CD4-positive, alpha-beta memory T cell (primary cell): ENCODE results near the gene TUBA1B. TPM values are rescaled to one million over a fixed set of nuclear protein-coding genes. Genes with fewer than 3 reads are reported as not detected.

Source experiments
- polyA plus RNA-seq, 2 donors: library from polyadenylated mRNA; unstranded; fragments of 300-500 nt; fragmentation: Illumina TruSeq; gene quantifications; one replicate each; pipeline ENCODE4 v1.2.3, GENCODE V29; 2021
- total RNA-seq, 2 experiments: library from RNA; stranded (reverse); gene quantifications; one replicate each; pipeline ENCODE4 v1.2.3, GENCODE V29; 2021

TUBA1B gene
- total and polyA plus RNA-seq, 4 experiments from 2014 or later = 332 to 573 (median 386) TPM

Other genes with a start within 250 kb of the TUBA1B start
- 10 to 100 TPM; 77.7 to 81.1 TPM for gene FKBP11, start 205.9 kb downstream of the TUBA1B start, total RNA-seq
- gene FKBP11, start 205.9 kb downstream of the TUBA1B start, polyA plus RNA-seq = 100 to 1,000 TPM; 212 to 238 TPM
- gene ARF3, start 173.9 kb downstream of the TUBA1B start, total RNA-seq = 10 to 100 TPM; 69.8 to 77.5 TPM
- gene ARF3, start 173.9 kb downstream of the TUBA1B start, polyA plus RNA-seq = 10 to 100 TPM; 22.6 to 31.2 TPM
- 10 to 100 TPM; 12.9 to 13.0 TPM for gene WNT10B, start 159.7 kb downstream of the TUBA1B start, total RNA-seq
- gene WNT10B, start 159.7 kb downstream of the TUBA1B start, polyA plus RNA-seq = under 1 TPM; 0.56 to 0.72 TPM
- 1 to 10 TPM; 1.8 to 2.8 TPM for gene WNT1, start 153.1 kb downstream of the TUBA1B start, total RNA-seq
- gene WNT1, start 153.1 kb downstream of the TUBA1B start, polyA plus RNA-seq = 1 to 10 TPM in 1 of 2 donors, under 1 TPM in 1; 0.55 to 1.1 TPM
- not detected for gene DDN, start 132.0 kb downstream of the TUBA1B start, total RNA-seq
- not detected for gene DDN, start 132.0 kb downstream of the TUBA1B start, polyA plus RNA-seq
- 10 to 100 TPM; 48.9 to 53.7 TPM for gene PRKAG1, start 112.6 kb downstream of the TUBA1B start, total RNA-seq
- 10 to 100 TPM; 47.8 to 50.3 TPM for gene PRKAG1, start 112.6 kb downstream of the TUBA1B start, polyA plus RNA-seq
- 100 to 1,000 TPM; 133 to 159 TPM for gene KMT2D, start 70.6 kb downstream of the TUBA1B start, total RNA-seq
- 10 to 100 TPM in 1 of 2 donors, under 1 TPM in 1; 0.16 to 26.7 TPM for gene KMT2D, start 70.6 kb downstream of the TUBA1B start, polyA plus RNA-seq
- gene RHEBL1, start 61.4 kb downstream of the TUBA1B start, total RNA-seq = 1 to 10 TPM; 2.7 to 2.9 TPM
- gene RHEBL1, start 61.4 kb downstream of the TUBA1B start, polyA plus RNA-seq = 10 to 100 TPM in 1 of 2 donors, 1 to 10 TPM in 1; 9.2 to 10.5 TPM
- gene DHH, start 36.6 kb downstream of the TUBA1B start, total RNA-seq = under 1 TPM; 0.35 to 0.44 TPM
- not detected for gene DHH, start 36.6 kb downstream of the TUBA1B start, polyA plus RNA-seq
- 100 to 1,000 TPM; 222 to 226 TPM for gene LMBR1L, start 20.5 kb downstream of the TUBA1B start, total RNA-seq
- gene LMBR1L, start 20.5 kb downstream of the TUBA1B start, polyA plus RNA-seq = 10 to 100 TPM; 35.9 to 46.5 TPM
- gene TUBA1A, start 57.7 kb upstream of the TUBA1B start, total RNA-seq = 100 to 1,000 TPM in 1 of 2 experiments, 10 to 100 TPM in 1; 97.5 to 102 TPM
- 100 to 1,000 TPM; 164 to 315 TPM for gene TUBA1A, start 57.7 kb upstream of the TUBA1B start, polyA plus RNA-seq
- gene TUBA1C, start 133.7 kb upstream of the TUBA1B start, total RNA-seq = 10 to 100 TPM; 50.6 to 51.2 TPM
- 10 to 100 TPM; 55.6 to 58.0 TPM for gene TUBA1C, start 133.7 kb upstream of the TUBA1B start, polyA plus RNA-seq
- under 1 TPM in 1 of 2 experiments, not detected in 1; 0.39 TPM for gene PRPH, start 163.8 kb upstream of the TUBA1B start, total RNA-seq
- under 1 TPM in 1 of 2 donors, not detected in 1; 0.87 TPM for gene PRPH, start 163.8 kb upstream of the TUBA1B start, polyA plus RNA-seq
- under 1 TPM; 0.26 to 0.80 TPM for gene TROAP, start 191.9 kb upstream of the TUBA1B start, total RNA-seq
- under 1 TPM in 1 of 2 donors, not detected in 1; 0.63 TPM for gene TROAP, start 191.9 kb upstream of the TUBA1B start, polyA plus RNA-seq
- gene C1QL4, start 205.8 kb upstream of the TUBA1B start, total RNA-seq = not detected
- gene C1QL4, start 205.8 kb upstream of the TUBA1B start, polyA plus RNA-seq = not detected
- not detected for gene DNAJC22, start 215.5 kb upstream of the TUBA1B start, total RNA-seq
- not detected for gene DNAJC22, start 215.5 kb upstream of the TUBA1B start, polyA plus RNA-seq
- 1 to 10 TPM; 4.9 to 7.8 TPM for gene SPATS2, start 236.1 kb upstream of the TUBA1B start, total RNA-seq
- 1 to 10 TPM; 4.3 to 5.2 TPM for gene SPATS2, start 236.1 kb upstream of the TUBA1B start, polyA plus RNA-seq